ENCODE data around the gene RAB3GAP2.

- TF ChIP-seq CTCF (IDR thresholded peaks at IDR 0.05) (no peak), ZFX (IDR thresholded peaks at IDR 0.05; ENCODE audit: borderline replicate concordance) (no peak)
Observed at GRCh38 chr1:220224033-220224432, 48.2 kb downstream of the RAB3GAP2 start.

Measured in 22Rv1 (cell line).